HG03060 (cell line): Measurements from ENCODE around the gene PDLIM5.

ENCODE experiments used
- ATAC-seq: cut with Tn5 transposase; IDR thresholded peaks from one replicate; pipeline ENCODE4 v1.9.1; 2021; ENCODE audit warnings: low read depth, moderate number of reproducible peaks; ENCODE audit not compliant: unreplicated experiment

The PDLIM5 gene

GRCh38 chr4:94523033-94523580 is 71.4 kb downstream of the PDLIM5 start:
- ATAC-seq: no peak

- ATAC-seq: no peak
Observed at GRCh38 chr4:94523617-94524016, 71.9 kb downstream of the PDLIM5 start.

GRCh38 chr4:94525993-94526728 is 74.4 kb downstream of the PDLIM5 start:
- no peak for ATAC-seq

GRCh38 chr4:94527556-94528233 is 76.0 kb downstream of the PDLIM5 start:
- ATAC-seq: no peak

GRCh38 chr4:94528792-94529451 is 77.2 kb downstream of the PDLIM5 start:
- ATAC-seq: no peak

GRCh38 chr4:94530073-94530472 is 78.3 kb downstream of the PDLIM5 start:
- no peak for ATAC-seq

- ATAC-seq: no peak
Observed at GRCh38 chr4:94531991-94532789, 80.4 kb downstream of the PDLIM5 start.

GRCh38 chr4:94533405-94534223 is 81.9 kb downstream of the PDLIM5 start:
- no peak for ATAC-seq

- peak; percentile 92 for ATAC-seq
Observed at GRCh38 chr4:94534401-94535312, 82.9 kb downstream of the PDLIM5 start.

- no peak for ATAC-seq
Observed at GRCh38 chr4:94536049-94536448, 84.3 kb downstream of the PDLIM5 start.

- ATAC-seq: no peak
Observed at GRCh38 chr4:94536649-94537469, 85.1 kb downstream of the PDLIM5 start.

GRCh38 chr4:94537921-94538628 is 86.3 kb downstream of the PDLIM5 start:
- no peak for ATAC-seq

- no peak for ATAC-seq
Observed at GRCh38 chr4:94540476-94540875, 88.7 kb downstream of the PDLIM5 start.

GRCh38 chr4:94544811-94545210 is 93.1 kb downstream of the PDLIM5 start:
- no peak for ATAC-seq

GRCh38 chr4:94545296-94545695 is 93.6 kb downstream of the PDLIM5 start:
- no peak for ATAC-seq

- ATAC-seq: no peak
Observed at GRCh38 chr4:94546949-94547348, 95.2 kb downstream of the PDLIM5 start.

GRCh38 chr4:94548571-94548970 is 96.8 kb downstream of the PDLIM5 start:
- no peak for ATAC-seq
